Caco-2 (cell line): ENCODE results near the gene LYSMD2. TPM values are rescaled to one million over a fixed set of nuclear protein-coding genes. Genes with fewer than 3 reads are reported as not detected.

ENCODE experiments used
- BruUV-seq: library from RNA; stranded (reverse); fragments of 400-500 nt; replicated peaks from 2 replicates; lab custom pipeline; 2021; lab: Mats Ljungman, UMichigan
- CTCF ChIA-PET: fragments of 300-600 bp; sonication (Branson Sonifier 250); formaldehyde crosslinking; loops from one replicate; lab custom pipeline; 2022; ENCODE audit warnings: antibody characterized with exemption; lab: Charles Lee
- POLR2A ChIA-PET: fragments of 300-600 bp; sonication (Branson Sonifier 250); formaldehyde crosslinking; loops from one replicate; lab custom pipeline; 2022; ENCODE audit warnings: antibody characterized with exemption; lab: Charles Lee
- DNase-seq, 2 experiments: peaks; one replicate each; pipeline versions ENCODE4 v3.0.0 to v3.0.0-alpha.2; 2020 to 2022
- H3K27me3 ChIP-seq: replicated peaks from 2 replicates; pipeline ENCODE4 v1.6.0; 2011; ENCODE audit warnings: low read length; ENCODE audit not compliant: control insufficient read depth, insufficient read depth
- H3K36me3 ChIP-seq: 2 replicates; pipeline ENCODE4 v1.5.1; 2011; ENCODE audit warnings: low read length; ENCODE audit not compliant: control insufficient read depth, insufficient read depth
- H3K4me1 ChIP-seq: fragments of 250-450 bp; sonication (Bioruptor Pico); 2 replicates; pipeline ENCODE4 v1.5.1; 2020; ENCODE audit warnings: mild to moderate bottlenecking
- H3K4me3 ChIP-seq: 2 replicates; pipeline ENCODE4 v1.5.1; 2011; ENCODE audit warnings: low read depth, mild to moderate bottlenecking, control low read depth, low read length
- H3K9me3 ChIP-seq: fragments of 250-450 bp; sonication (Bioruptor Pico); 2 replicates; pipeline ENCODE4 v1.5.1; 2020; ENCODE audit warnings: mild to moderate bottlenecking, moderate library complexity
- H3K27ac Mint-ChIP-seq: one replicate; pipeline ENCODE4 v1.8.0; 2022; ENCODE audit warnings: mixed read lengths; ENCODE audit not compliant: unreplicated experiment
- H3K27me3 Mint-ChIP-seq: one replicate; pipeline ENCODE4 v1.8.0; 2022; ENCODE audit warnings: mixed read lengths; ENCODE audit not compliant: insufficient read depth, unreplicated experiment
- H3K36me3 Mint-ChIP-seq: one replicate; pipeline ENCODE4 v1.8.0; 2022; ENCODE audit warnings: mild to moderate bottlenecking, mixed read lengths; ENCODE audit not compliant: insufficient read depth, unreplicated experiment
- H3K4me1 Mint-ChIP-seq: one replicate; pipeline ENCODE4 v1.8.0; 2022; ENCODE audit warnings: low read depth, mixed read lengths; ENCODE audit not compliant: unreplicated experiment
- H3K4me3 Mint-ChIP-seq: one replicate; pipeline ENCODE4 v1.8.0; 2022; ENCODE audit warnings: mild to moderate bottlenecking, moderate library complexity, mixed read lengths; ENCODE audit not compliant: unreplicated experiment
- H3K9me3 Mint-ChIP-seq: one replicate; pipeline ENCODE4 v1.8.0; 2022; ENCODE audit warnings: mixed read lengths; ENCODE audit not compliant: unreplicated experiment
- intact Hi-C: fragments of 100-400 bp; cut with micrococcal nuclease; formaldehyde crosslinking; loops from one replicate; pipeline ENCODE4 v1.10.0; 2022; ENCODE audit not compliant: unreplicated experiment
- total RNA-seq: library from RNA; stranded (reverse); gene quantifications from 2 replicates; pipeline ENCODE4 v1.2.3, GENCODE V29; 2022
- TF ChIP-seq, protein P1 (sequence below), 2 experiments: fragments of 200-600 bp in 1 of 2; IDR thresholded peaks; 1 replicate in 1 of 2; 2 replicates in 1 of 2; pipeline versions ENCODE4 v1.5.1 to v1.8.0; 2011 to 2022; ENCODE audit warnings: antibody characterized with exemption in 1 of 2, control low read depth in 1 of 2, inconsistent platforms in 1 of 2, low read depth in 1 of 2, low read length in 1 of 2, mild to moderate bottlenecking in 1 of 2, moderate library complexity in 1 of 2; ENCODE audit not compliant: insufficient read depth in 1 of 2, severe bottlenecking in 1 of 2, unreplicated experiment in 1 of 2

Gene LYSMD2
- total RNA-seq, 1 experiment from 2014 or later: 0.29 TPM

DNA sequence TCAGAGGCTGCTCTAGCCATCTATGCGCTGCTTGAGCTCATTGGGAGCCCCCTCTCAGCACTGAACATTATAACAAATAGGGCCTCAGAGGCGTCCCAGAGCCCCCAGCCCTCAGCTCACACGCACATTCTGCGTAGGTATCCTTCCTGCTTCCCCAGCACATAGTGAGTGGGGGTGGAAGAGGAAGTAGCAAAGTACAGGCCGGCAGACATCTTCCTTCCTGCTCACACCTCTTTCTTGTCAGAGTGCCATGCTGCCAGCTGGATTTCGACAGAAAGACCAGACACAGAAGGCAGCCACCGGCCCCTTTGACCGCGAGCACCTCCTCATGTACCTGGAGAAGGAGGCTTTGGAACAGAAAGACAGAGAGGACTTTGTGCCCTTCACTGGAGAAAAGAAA is 30.6 kb upstream of the LYSMD2 start:
- Histone ChIP-seq H3K4me3 (no peak overlapping the region), H3K36me3 (no peaks in the 10 kb centered on the region), H3K27me3 (no peaks in the 10 kb centered on the region; the same call in 1 of the 2 replicates), H3K4me1 (no peaks in the 10 kb centered on the region), H3K9me3 (no peaks in the 10 kb centered on the region)
- POLR2A ChIA-PET: no interaction called here
- peaks cover 16% of the 10 kb centered on the region for H3K27me3 Mint-ChIP-seq
- no peaks in the 10 kb centered on the region for H3K36me3 Mint-ChIP-seq
- no peaks in the 10 kb centered on the region for H3K9me3 Mint-ChIP-seq
- TF ChIP-seq, protein P1, sequence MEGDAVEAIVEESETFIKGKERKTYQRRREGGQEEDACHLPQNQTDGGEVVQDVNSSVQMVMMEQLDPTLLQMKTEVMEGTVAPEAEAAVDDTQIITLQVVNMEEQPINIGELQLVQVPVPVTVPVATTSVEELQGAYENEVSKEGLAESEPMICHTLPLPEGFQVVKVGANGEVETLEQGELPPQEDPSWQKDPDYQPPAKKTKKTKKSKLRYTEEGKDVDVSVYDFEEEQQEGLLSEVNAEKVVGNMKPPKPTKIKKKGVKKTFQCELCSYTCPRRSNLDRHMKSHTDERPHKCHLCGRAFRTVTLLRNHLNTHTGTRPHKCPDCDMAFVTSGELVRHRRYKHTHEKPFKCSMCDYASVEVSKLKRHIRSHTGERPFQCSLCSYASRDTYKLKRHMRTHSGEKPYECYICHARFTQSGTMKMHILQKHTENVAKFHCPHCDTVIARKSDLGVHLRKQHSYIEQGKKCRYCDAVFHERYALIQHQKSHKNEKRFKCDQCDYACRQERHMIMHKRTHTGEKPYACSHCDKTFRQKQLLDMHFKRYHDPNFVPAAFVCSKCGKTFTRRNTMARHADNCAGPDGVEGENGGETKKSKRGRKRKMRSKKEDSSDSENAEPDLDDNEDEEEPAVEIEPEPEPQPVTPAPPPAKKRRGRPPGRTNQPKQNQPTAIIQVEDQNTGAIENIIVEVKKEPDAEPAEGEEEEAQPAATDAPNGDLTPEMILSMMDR (IDR thresholded peaks at IDR 0.05; ENCODE audit: insufficient read depth in 1 of 2, low read depth in 1 of 2, low read length in 1 of 2, severe bottlenecking in 1 of 2, unreplicated experiment in 1 of 2): no peak
- CTCF ChIA-PET: interaction anchor here (0.6 to 1.1 kb wide), 2 partner anchors 8 to 200 kb away, joined by 3 read pairs; no protein-coding TSS in a partner anchor
- H3K4me3 Mint-ChIP-seq: no peak overlapping the region
- no peak for DNase-seq
- H3K27ac Mint-ChIP-seq: no peak overlapping the region
- intact Hi-C loops: no loop called here
- no TSS peak for BruUV-seq
- no peaks in the 10 kb centered on the region for H3K4me1 Mint-ChIP-seq

GRCh38 chr15:51766341-51766740 is 28.9 kb upstream of the LYSMD2 start:
- H3K4me1 ChIP-seq: no peaks in the 10 kb centered on the region
- H3K36me3 Mint-ChIP-seq: no peaks in the 10 kb centered on the region
- ChIA-PET POLR2A (no interaction called here), CTCF (interaction anchor here (0.5 kb wide), 1 partner anchor 113 kb away, joined by 3 read pairs; no protein-coding TSS in a partner anchor)
- no peaks in the 10 kb centered on the region for H3K4me1 Mint-ChIP-seq
- intact Hi-C loops: no loop called here
- no peak for DNase-seq
- no TSS peak for BruUV-seq
- no peak overlapping the region for H3K27ac Mint-ChIP-seq
- no peaks in the 10 kb centered on the region; the same call in 1 of the 2 replicates for H3K27me3 ChIP-seq
- TF ChIP-seq, protein P1 (IDR thresholded peaks at IDR 0.05; ENCODE audit: insufficient read depth in 1 of 2, low read depth in 1 of 2, low read length in 1 of 2, severe bottlenecking in 1 of 2, unreplicated experiment in 1 of 2): no peak
- H3K9me3 ChIP-seq: no peaks in the 10 kb centered on the region
- no peaks in the 10 kb centered on the region for H3K9me3 Mint-ChIP-seq
- no peak overlapping the region for H3K4me3 ChIP-seq
- H3K4me3 Mint-ChIP-seq: no peak overlapping the region
- no peaks in the 10 kb centered on the region for H3K36me3 ChIP-seq
- H3K27me3 Mint-ChIP-seq: peaks cover 16% of the 10 kb centered on the region

- CTCF ChIA-PET: no interaction called here
- intact Hi-C loops: no loop called here
- H3K9me3 Mint-ChIP-seq: no peaks in the 10 kb centered on the region
- POLR2A ChIA-PET: no interaction called here
- Histone ChIP-seq H3K4me3 (no peak overlapping the region), H3K4me1 (no peaks in the 10 kb centered on the region), H3K27me3 (no peaks in the 10 kb centered on the region; the same call in 1 of the 2 replicates), H3K36me3 (no peaks in the 10 kb centered on the region), H3K9me3 (no peaks in the 10 kb centered on the region)
- no peak overlapping the region for H3K27ac Mint-ChIP-seq
- H3K27me3 Mint-ChIP-seq: peaks cover 12% of the 10 kb centered on the region
- H3K36me3 Mint-ChIP-seq: no peaks in the 10 kb centered on the region
- no peaks in the 10 kb centered on the region for H3K4me1 Mint-ChIP-seq
- TF ChIP-seq, protein P1 (IDR thresholded peaks at IDR 0.05; ENCODE audit: insufficient read depth in 1 of 2, low read depth in 1 of 2, low read length in 1 of 2, severe bottlenecking in 1 of 2, unreplicated experiment in 1 of 2): no peak
- DNase-seq: no peak
- no peak overlapping the region for H3K4me3 Mint-ChIP-seq
- BruUV-seq: no TSS peak
Observed at GRCh38 chr15:51765751-51766150, 28.3 kb upstream of the LYSMD2 start.
